Glutamatergic neuron (in vitro differentiated cells): ENCODE results near the gene F12. TPM values are rescaled to one million over a fixed set of nuclear protein-coding genes. Genes with fewer than 3 reads are reported as not detected.

Source experiments
- DNase-seq: peaks from one replicate; pipeline ENCODE4 v3.0.0; 2022
- H3K27ac Mint-ChIP-seq: one replicate; pipeline ENCODE4 v1.8.0; 2020; ENCODE audit warnings: mild to moderate bottlenecking, mixed read lengths, inconsistent platforms; ENCODE audit not compliant: unreplicated experiment
- H3K27me3 Mint-ChIP-seq: one replicate; pipeline ENCODE4 v1.8.0; 2020; ENCODE audit warnings: mild to moderate bottlenecking, moderate library complexity, mixed read lengths, inconsistent platforms; ENCODE audit not compliant: unreplicated experiment
- H3K36me3 Mint-ChIP-seq: one replicate; pipeline ENCODE4 v1.8.0; 2020; ENCODE audit warnings: mild to moderate bottlenecking, mixed read lengths, inconsistent platforms; ENCODE audit not compliant: unreplicated experiment
- H3K4me1 Mint-ChIP-seq: one replicate; pipeline ENCODE4 v1.8.0; 2020; ENCODE audit warnings: mild to moderate bottlenecking, low read depth, mixed read lengths, inconsistent platforms; ENCODE audit not compliant: unreplicated experiment
- H3K4me3 Mint-ChIP-seq: one replicate; pipeline ENCODE4 v1.8.0; 2020; ENCODE audit warnings: mild to moderate bottlenecking, mixed read lengths, inconsistent platforms; ENCODE audit not compliant: unreplicated experiment
- H3K9me3 Mint-ChIP-seq: one replicate; pipeline ENCODE4 v1.8.0; 2020; ENCODE audit warnings: mild to moderate bottlenecking, moderate library complexity, mixed read lengths, inconsistent platforms; ENCODE audit not compliant: unreplicated experiment
- CTCF ChIP-seq: fragments of 200-600 bp; sonication (generic); IDR thresholded peaks from one replicate; pipeline ENCODE4 v1.5.0; 2021; ENCODE audit not compliant: partially characterized antibody, unreplicated experiment
- total RNA-seq: library from RNA; stranded (reverse); fragmentation: NEBNext Ultra II Directional; extraction: Animal tissue kit (Norgen Biotek cat#: 25700); gene quantifications from one replicate; pipeline ENCODE4 v1.2.1, GENCODE V29; 2021; ENCODE audit not compliant: unreplicated experiment

The F12 gene
- total RNA-seq, 1 donor from 2014 or later, result 5.4 TPM

GRCh38 chr5:177445917-177446199 lies 36.5 kb upstream of the F12 start:
- H3K4me1 Mint-ChIP-seq, result peaks cover 16% of the 10 kb centered on the region
- peaks cover 20% of the 10 kb centered on the region for H3K9me3 Mint-ChIP-seq
- TF ChIP-seq CTCF, result no peak
- no peaks in the 10 kb centered on the region for H3K36me3 Mint-ChIP-seq
- no peak for DNase-seq
- peak overlapping the region; percentile 71 for H3K27ac Mint-ChIP-seq
- H3K4me3 Mint-ChIP-seq, result peak overlapping the region; percentile 73
- peaks cover 25% of the 10 kb centered on the region for H3K27me3 Mint-ChIP-seq

GRCh38 chr5:177445052-177445916 lies 35.9 kb upstream of the F12 start:
- Mint-ChIP-seq H3K9me3 (peaks cover 18% of the 10 kb centered on the region), H3K27me3 (peaks cover 22% of the 10 kb centered on the region), H3K27ac (peak overlapping the region; percentile 71), H3K4me1 (peaks cover 19% of the 10 kb centered on the region), H3K36me3 (no peaks in the 10 kb centered on the region), H3K4me3 (peak overlapping the region; percentile 73)
- no peak for TF ChIP-seq CTCF
- DNase-seq, result no peak

DNA sequence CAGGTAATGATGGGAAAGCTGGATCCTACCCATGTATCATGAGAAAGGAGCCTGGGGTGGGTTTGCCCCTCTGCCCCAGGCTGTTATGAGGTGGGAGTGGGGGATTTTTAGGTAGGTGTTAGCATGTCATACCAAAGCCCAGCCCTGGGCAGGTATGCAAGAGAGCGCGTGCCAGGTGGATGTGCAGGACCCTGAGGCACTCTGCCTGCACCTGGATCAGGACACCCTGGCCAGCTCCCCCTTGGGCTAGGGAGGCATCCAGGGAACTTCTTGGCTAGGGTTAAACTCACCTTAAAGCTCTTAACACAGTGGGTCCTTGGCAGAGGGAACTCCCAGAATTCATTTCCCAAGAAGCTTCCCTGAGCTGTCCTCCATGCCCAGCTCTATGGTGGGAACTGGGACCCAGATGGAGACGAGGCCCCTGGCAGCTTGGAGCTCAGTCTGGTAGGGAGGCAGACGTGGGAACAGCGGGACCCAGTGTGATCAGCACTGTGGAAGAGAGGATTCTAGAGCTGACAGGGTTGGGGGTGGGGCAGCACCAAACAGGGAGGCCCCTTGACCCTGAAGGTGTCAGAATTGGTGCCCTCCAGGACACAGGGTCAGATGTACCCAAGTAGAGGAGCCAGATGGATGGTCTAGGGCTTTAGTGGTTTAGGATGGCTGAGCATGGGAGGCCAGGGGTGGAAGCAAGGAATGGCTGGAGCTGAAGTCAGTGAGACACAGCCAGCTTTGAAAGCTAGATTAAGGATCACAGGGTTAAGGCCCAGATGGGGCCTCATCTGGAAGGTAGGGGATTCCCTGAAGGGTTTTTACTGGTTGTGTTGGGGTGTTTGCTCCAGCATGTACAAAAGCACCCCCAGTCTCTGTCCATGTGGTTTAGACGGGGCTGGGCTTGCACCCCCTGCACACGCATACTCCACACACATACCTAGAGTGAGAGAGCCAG lies 35.0 kb upstream of the F12 start:
- Mint-ChIP-seq H3K27me3 (peaks cover 22% of the 10 kb centered on the region), H3K27ac (peak overlapping the region; percentile 10), H3K36me3 (peaks cover 5% of the 10 kb centered on the region)

GRCh38 chr5:177443144-177443983 lies 34.0 kb upstream of the F12 start:
- DNase-seq, result no peak
- H3K4me3 Mint-ChIP-seq, result no peak overlapping the region
- peaks cover 21% of the 10 kb centered on the region for H3K9me3 Mint-ChIP-seq
- peaks cover 19% of the 10 kb centered on the region for H3K4me1 Mint-ChIP-seq
- H3K27me3 Mint-ChIP-seq, result peaks cover 16% of the 10 kb centered on the region
- no peak for TF ChIP-seq CTCF
- peaks cover 5% of the 10 kb centered on the region for H3K36me3 Mint-ChIP-seq
- no peak overlapping the region for H3K27ac Mint-ChIP-seq

More for the DNA sequence above, 35.0 kb upstream of the F12 start:
- Mint-ChIP-seq H3K4me1 (peaks cover 19% of the 10 kb centered on the region), H3K4me3 (peak overlapping the region; percentile 3), H3K9me3 (peaks cover 23% of the 10 kb centered on the region)
- no peak for TF ChIP-seq CTCF
- no peak for DNase-seq
